B cell (primary cell): ENCODE data around the gene NR4A1.

Source experiments
- CTCF ChIP-seq: fragments of 200-600 bp; IDR thresholded peaks from one replicate; pipeline ENCODE4 v1.8.0; 2022; ENCODE audit warnings: antibody characterized with exemption, mild to moderate bottlenecking
- EZH2 ChIP-seq: IDR thresholded peaks from 2 replicates; pipeline ENCODE4 v1.6.1; 2012; ENCODE audit warnings: borderline replicate concordance, low read depth, mild to moderate bottlenecking, moderate library complexity, low read length; ENCODE audit not compliant: insufficient read depth, poor library complexity, severe bottlenecking

GRCh38 chr12:52057638-52058576 is 6.7 kb downstream of the NR4A1 start:
- TF ChIP-seq CTCF = no peak
- no peak for TF ChIP-seq EZH2
